ENCODE data around the gene NALF2. TPM values are rescaled to one million over a fixed set of nuclear protein-coding genes. Genes with fewer than 3 reads are reported as not detected.

The NALF2 gene
- total RNA-seq, 1 experiment from 2014 or later: 1.5 TPM

DNA sequence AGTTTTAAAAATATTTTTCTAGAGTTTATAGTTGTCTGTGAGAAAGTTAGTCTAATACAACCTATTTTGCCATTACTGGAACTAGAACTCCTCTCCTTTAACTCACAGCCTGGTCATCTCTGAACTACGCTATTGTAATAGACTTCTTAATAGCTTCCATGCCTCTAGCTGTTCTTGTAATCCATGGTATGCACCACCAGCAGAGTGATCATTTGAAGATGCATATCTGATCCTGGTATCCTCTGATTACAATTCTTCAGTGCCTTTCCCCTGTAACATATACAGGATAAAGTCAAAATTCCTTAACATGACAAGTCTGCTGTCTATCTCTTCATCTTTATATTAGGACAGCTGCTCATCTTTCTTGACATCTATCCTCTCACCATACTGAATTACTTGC lies 37.6 kb upstream of the NALF2 start:
- no peak overlapping the region for H3K4me3 ChIP-seq (ENCODE audit: low read depth in 2 of 2, low read length in 2 of 2)
- POLR2A ChIA-PET: no interaction called here
- TF ChIP-seq, protein P1, sequence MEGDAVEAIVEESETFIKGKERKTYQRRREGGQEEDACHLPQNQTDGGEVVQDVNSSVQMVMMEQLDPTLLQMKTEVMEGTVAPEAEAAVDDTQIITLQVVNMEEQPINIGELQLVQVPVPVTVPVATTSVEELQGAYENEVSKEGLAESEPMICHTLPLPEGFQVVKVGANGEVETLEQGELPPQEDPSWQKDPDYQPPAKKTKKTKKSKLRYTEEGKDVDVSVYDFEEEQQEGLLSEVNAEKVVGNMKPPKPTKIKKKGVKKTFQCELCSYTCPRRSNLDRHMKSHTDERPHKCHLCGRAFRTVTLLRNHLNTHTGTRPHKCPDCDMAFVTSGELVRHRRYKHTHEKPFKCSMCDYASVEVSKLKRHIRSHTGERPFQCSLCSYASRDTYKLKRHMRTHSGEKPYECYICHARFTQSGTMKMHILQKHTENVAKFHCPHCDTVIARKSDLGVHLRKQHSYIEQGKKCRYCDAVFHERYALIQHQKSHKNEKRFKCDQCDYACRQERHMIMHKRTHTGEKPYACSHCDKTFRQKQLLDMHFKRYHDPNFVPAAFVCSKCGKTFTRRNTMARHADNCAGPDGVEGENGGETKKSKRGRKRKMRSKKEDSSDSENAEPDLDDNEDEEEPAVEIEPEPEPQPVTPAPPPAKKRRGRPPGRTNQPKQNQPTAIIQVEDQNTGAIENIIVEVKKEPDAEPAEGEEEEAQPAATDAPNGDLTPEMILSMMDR (IDR thresholded peaks at IDR 0.05): no peak
- no peak for TF ChIP-seq POLR2AphosphoS5 (IDR thresholded peaks at IDR 0.05; ENCODE audit: low read depth, low read length)
- TF ChIP-seq SIN3A (IDR thresholded peaks at IDR 0.05; ENCODE audit: borderline replicate concordance, insufficient read depth, low read depth, low read length): no peak
- TF ChIP-seq, protein P2, sequence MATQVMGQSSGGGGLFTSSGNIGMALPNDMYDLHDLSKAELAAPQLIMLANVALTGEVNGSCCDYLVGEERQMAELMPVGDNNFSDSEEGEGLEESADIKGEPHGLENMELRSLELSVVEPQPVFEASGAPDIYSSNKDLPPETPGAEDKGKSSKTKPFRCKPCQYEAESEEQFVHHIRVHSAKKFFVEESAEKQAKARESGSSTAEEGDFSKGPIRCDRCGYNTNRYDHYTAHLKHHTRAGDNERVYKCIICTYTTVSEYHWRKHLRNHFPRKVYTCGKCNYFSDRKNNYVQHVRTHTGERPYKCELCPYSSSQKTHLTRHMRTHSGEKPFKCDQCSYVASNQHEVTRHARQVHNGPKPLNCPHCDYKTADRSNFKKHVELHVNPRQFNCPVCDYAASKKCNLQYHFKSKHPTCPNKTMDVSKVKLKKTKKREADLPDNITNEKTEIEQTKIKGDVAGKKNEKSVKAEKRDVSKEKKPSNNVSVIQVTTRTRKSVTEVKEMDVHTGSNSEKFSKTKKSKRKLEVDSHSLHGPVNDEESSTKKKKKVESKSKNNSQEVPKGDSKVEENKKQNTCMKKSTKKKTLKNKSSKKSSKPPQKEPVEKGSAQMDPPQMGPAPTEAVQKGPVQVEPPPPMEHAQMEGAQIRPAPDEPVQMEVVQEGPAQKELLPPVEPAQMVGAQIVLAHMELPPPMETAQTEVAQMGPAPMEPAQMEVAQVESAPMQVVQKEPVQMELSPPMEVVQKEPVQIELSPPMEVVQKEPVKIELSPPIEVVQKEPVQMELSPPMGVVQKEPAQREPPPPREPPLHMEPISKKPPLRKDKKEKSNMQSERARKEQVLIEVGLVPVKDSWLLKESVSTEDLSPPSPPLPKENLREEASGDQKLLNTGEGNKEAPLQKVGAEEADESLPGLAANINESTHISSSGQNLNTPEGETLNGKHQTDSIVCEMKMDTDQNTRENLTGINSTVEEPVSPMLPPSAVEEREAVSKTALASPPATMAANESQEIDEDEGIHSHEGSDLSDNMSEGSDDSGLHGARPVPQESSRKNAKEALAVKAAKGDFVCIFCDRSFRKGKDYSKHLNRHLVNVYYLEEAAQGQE (IDR thresholded peaks at IDR 0.05; ENCODE audit: insufficient read depth in 1 of 2, low read depth in 2 of 2, low read length in 1 of 2): no peak
- TF ChIP-seq TCF7L2 (IDR thresholded peaks at IDR 0.05; ENCODE audit: low read depth, low read length): no peak
- DNase-seq (ENCODE audit: low read depth, low spot score) (no peak), ATAC-seq (no peak)
- no peaks in the 10 kb centered on the region for H3K27me3 ChIP-seq (ENCODE audit: control insufficient read depth, insufficient read depth, low read length)
- H3K4me1 ChIP-seq (ENCODE audit: control insufficient read depth, insufficient read depth, low read length): no peaks in the 10 kb centered on the region
- BruUV-seq (replicated peaks): no TSS peak
- CTCF ChIA-PET: no interaction called here
- H3K27ac ChIP-seq (ENCODE audit: low read length): no peak overlapping the region
- intact Hi-C loops (cut with micrococcal nuclease; ENCODE audit: unreplicated experiment) (no loop called here), in situ Hi-C loops (cut with HindIII; ENCODE audit: low pct_unique_long_range_greater_than_20kb, low sequenced_read_pairs) (no loop called here)
- no peaks in the 10 kb centered on the region for H3K36me3 ChIP-seq (ENCODE audit: control insufficient read depth, insufficient read depth, low read length)
- no peaks in the 10 kb centered on the region for H3K9me3 ChIP-seq (ENCODE audit: control insufficient read depth, insufficient read depth, low read depth, low read length)

DNA sequence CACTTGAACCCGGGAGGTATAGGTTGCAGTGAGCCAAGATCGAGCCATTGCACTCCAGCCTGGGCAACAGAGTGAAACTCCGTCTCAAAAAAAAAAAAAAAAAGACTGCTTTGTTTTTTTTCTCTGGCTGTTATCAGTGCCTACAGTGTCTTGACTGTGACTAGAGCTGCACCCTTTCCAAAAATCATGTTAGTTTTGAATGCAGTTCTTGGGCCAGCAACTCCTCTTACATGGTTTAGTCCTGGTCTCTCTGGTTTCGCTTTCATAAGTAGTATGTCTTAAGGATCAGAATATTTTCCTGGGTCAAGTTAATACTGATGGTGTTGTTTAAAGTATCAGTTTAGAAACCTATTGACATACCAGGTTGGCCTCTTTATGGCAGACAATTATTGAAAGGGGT lies 34.2 kb upstream of the NALF2 start:
- in situ Hi-C loops (cut with HindIII; ENCODE audit: low pct_unique_long_range_greater_than_20kb, low sequenced_read_pairs): no loop called here
- intact Hi-C loops (cut with micrococcal nuclease; ENCODE audit: unreplicated experiment): no loop called here
- H3K9me3 ChIP-seq (ENCODE audit: control insufficient read depth, insufficient read depth, low read depth, low read length): no peaks in the 10 kb centered on the region
- BruUV-seq (replicated peaks): no TSS peak
- no peak overlapping the region for H3K27ac ChIP-seq (ENCODE audit: low read length)
- ATAC-seq: no peak
- CTCF ChIA-PET: no interaction called here
- no peak overlapping the region for H3K4me3 ChIP-seq (ENCODE audit: low read depth in 2 of 2, low read length in 2 of 2)
- no peaks in the 10 kb centered on the region for H3K27me3 ChIP-seq (ENCODE audit: control insufficient read depth, insufficient read depth, low read length)
- POLR2A ChIA-PET: no interaction called here
- no peaks in the 10 kb centered on the region for H3K36me3 ChIP-seq (ENCODE audit: control insufficient read depth, insufficient read depth, low read length)
- H3K4me1 ChIP-seq (ENCODE audit: control insufficient read depth, insufficient read depth, low read length): no peaks in the 10 kb centered on the region
- no peak for DNase-seq (ENCODE audit: low read depth, low spot score)
- TF ChIP-seq TCF7L2 (IDR thresholded peaks at IDR 0.05; ENCODE audit: low read depth, low read length) (no peak), POLR2AphosphoS5 (IDR thresholded peaks at IDR 0.05; ENCODE audit: low read depth, low read length) (no peak), SIN3A (IDR thresholded peaks at IDR 0.05; ENCODE audit: borderline replicate concordance, insufficient read depth, low read depth, low read length) (no peak)
- TF ChIP-seq, protein P2 (IDR thresholded peaks at IDR 0.05; ENCODE audit: insufficient read depth in 1 of 2, low read depth in 2 of 2, low read length in 1 of 2): no peak
- TF ChIP-seq, protein P1 (IDR thresholded peaks at IDR 0.05): no peak

Data from Panc1 (cell line).